CD14-positive monocyte (primary cell): Measurements from ENCODE around the gene ACADS. TPM values are rescaled to one million over a fixed set of nuclear protein-coding genes. Genes with fewer than 3 reads are reported as not detected.
A peak's percentile ranks its signal among the peaks of the same experiment; 100 is the strongest.

Experiments used
- DNase-seq, 3 donors: peaks; one replicate each; pipeline ENCODE4 v3.0.0-alpha.2; 2011 to 2022
- H2AFZ ChIP-seq: 2 replicates; pipeline ENCODE4 v1.6.0; 2012; ENCODE audit warnings: mild to moderate bottlenecking, low read depth, low read length, inconsistent platforms; ENCODE audit not compliant: insufficient read depth, poor library complexity, severe bottlenecking
- H3K27ac ChIP-seq, 2 donors: 1 replicate in 1 of 2; 2 replicates in 1 of 2; pipeline ENCODE4 v1.5.1; 2012 to 2013; ENCODE audit warnings: low read length in 2 of 2, control low read depth in 1 of 2, inconsistent platforms in 1 of 2, low read depth in 1 of 2, mild to moderate bottlenecking in 1 of 2
- H3K27me3 ChIP-seq, 2 donors: one replicate each; pipeline versions ENCODE4 v1.6.0 to v1.6.1; 2011 to 2013; ENCODE audit warnings: low read length in 2 of 2; ENCODE audit not compliant: control insufficient read depth in 2 of 2, insufficient read depth in 2 of 2
- H3K36me3 ChIP-seq, 2 donors: replicated peaks in 1 of 2; 1 replicate in 1 of 2; 2 replicates in 1 of 2; pipeline versions ENCODE4 v1.5.1 to v1.6.1; 2012 to 2013; ENCODE audit warnings: low read length in 2 of 2, control low read depth in 1 of 2, inconsistent platforms in 1 of 2, mild to moderate bottlenecking in 1 of 2; ENCODE audit not compliant: insufficient read depth in 2 of 2, control insufficient read depth in 1 of 2
- H3K4me1 ChIP-seq, 2 donors: 1 replicate in 1 of 2; 2 replicates in 1 of 2; pipeline versions ENCODE4 v1.5.1 to v1.6.1; 2012 to 2013; ENCODE audit warnings: low read length in 2 of 2, control low read depth in 1 of 2, inconsistent platforms in 1 of 2, mild to moderate bottlenecking in 1 of 2, moderate library complexity in 1 of 2; ENCODE audit not compliant: insufficient read depth in 2 of 2, control insufficient read depth in 1 of 2
- H3K4me2 ChIP-seq: replicated peaks from 2 replicates; pipeline ENCODE3; 2012; ENCODE audit warnings: low read length, moderate library complexity, mild to moderate bottlenecking; ENCODE audit not compliant: poor library complexity, severe bottlenecking; ENCODE audit errors: extremely low read depth
- H3K4me3 ChIP-seq, 3 experiments: fragments of 200-600 bp in 1 of 3; sonication (generic) in 1 of 3; replicated peaks in 1 of 3; 1 replicate in 2 of 3; 2 replicates in 1 of 3; pipeline ENCODE4 v1.5.1; 2011 to 2013; ENCODE audit warnings: low read length in 3 of 3, mild to moderate bottlenecking in 3 of 3, control low read depth in 2 of 3, low read depth in 2 of 3, inconsistent platforms in 1 of 3, moderate library complexity in 1 of 3
- H3K79me2 ChIP-seq: 2 replicates; pipeline ENCODE4 v1.6.0; 2012; ENCODE audit warnings: mild to moderate bottlenecking, control low read depth, inconsistent platforms, low read length, moderate library complexity; ENCODE audit not compliant: insufficient read depth
- H3K9ac ChIP-seq: 2 replicates; pipeline ENCODE4 v1.6.0; 2017; ENCODE audit warnings: low read length, mild to moderate bottlenecking; ENCODE audit not compliant: insufficient read depth, poor library complexity, severe bottlenecking
- H3K9me3 ChIP-seq, 2 donors: replicated peaks in 1 of 2; 1 replicate in 1 of 2; 2 replicates in 1 of 2; pipeline versions ENCODE4 v1.5.1 to v1.6.1; 2012 to 2013; ENCODE audit warnings: low read length in 2 of 2, control low read depth in 1 of 2; ENCODE audit not compliant: control insufficient read depth in 1 of 2, insufficient read depth in 1 of 2
- H4K20me1 ChIP-seq: 2 replicates; pipeline ENCODE4 v1.6.0; 2012; ENCODE audit warnings: mild to moderate bottlenecking, low read length, control low read depth, moderate library complexity; ENCODE audit not compliant: insufficient read depth
- H3K27ac Mint-ChIP-seq, 7 donors: one replicate each; pipeline ENCODE4 v1.8.0; 2020; ENCODE audit warnings: mild to moderate bottlenecking in 7 of 7, mixed read lengths in 7 of 7, moderate library complexity in 6 of 7, inconsistent platforms in 2 of 7
- H3K27me3 Mint-ChIP-seq, 3 donors: one replicate each; pipeline ENCODE4 v1.8.0; 2021 to 2022; ENCODE audit warnings: low read depth in 3 of 3, mild to moderate bottlenecking in 3 of 3, mixed read lengths in 3 of 3, moderate library complexity in 3 of 3, inconsistent platforms in 1 of 3
- H3K36me3 Mint-ChIP-seq, 2 donors: one replicate each; pipeline ENCODE4 v1.8.0; 2020; ENCODE audit warnings: mixed read lengths in 2 of 2, inconsistent platforms in 1 of 2, mild to moderate bottlenecking in 1 of 2
- H3K4me1 Mint-ChIP-seq: one replicate; pipeline ENCODE4 v1.8.0; 2020; ENCODE audit warnings: mild to moderate bottlenecking, mixed read lengths
- H3K4me3 Mint-ChIP-seq, 2 donors: one replicate each; pipeline ENCODE4 v1.8.0; 2020; ENCODE audit warnings: mild to moderate bottlenecking in 2 of 2, mixed read lengths in 2 of 2, moderate library complexity in 1 of 2
- H3K9me3 Mint-ChIP-seq, 7 donors: one replicate each; pipeline ENCODE4 v1.8.0; 2020 to 2022; ENCODE audit warnings: mixed read lengths in 7 of 7, mild to moderate bottlenecking in 6 of 7, moderate library complexity in 6 of 7, inconsistent platforms in 2 of 7
- WGBS: methylation state at CpG from one replicate; pipeline ENCODE4 v1.1.5; 2013; ENCODE audit warnings: missing lambda C conversion rate; ENCODE audit not compliant: insufficient coverage; 5-methylcytosine and 5-hydroxymethylcytosine counted together
- intact Hi-C, 2 donors: fragments of 100-400 bp; cut with micrococcal nuclease; formaldehyde crosslinking; loops; one replicate each; pipeline versions ENCODE4 v1.15.0 to v1.15.1; 2023
- polyA plus RNA-seq, 3 donors: library from polyadenylated mRNA; depleted of rRNA in 1 of 3; unstranded in 2 of 3; stranded (reverse) in 1 of 3; fragments of 300-500 nt in 2 of 3; fragments of >200 nt in 1 of 3; fragmentation: Illumina TruSeq in 2 of 3; gene quantifications; 1 replicate in 2 of 3; 2 replicates in 1 of 3; pipeline ENCODE4 v1.2.3, GENCODE V29; 2012 to 2021
- TF ChIP-seq, protein P1 (sequence below): fragments of 200-600 bp; IDR thresholded peaks from one replicate; pipeline ENCODE4 v1.8.0; 2022; ENCODE audit warnings: antibody characterized with exemption, mild to moderate bottlenecking

The ACADS gene
- polyA plus RNA-seq, 3 donors = 9.2 to 25.1 (median 18.2) TPM

- H3K27ac Mint-ChIP-seq = peak overlapping the region; percentile 63 to 92 (median 83)
- Histone ChIP-seq H2AFZ (no peak overlapping the region), H3K9me3 (no peaks in the 10 kb centered on the region), H4K20me1 (peaks cover 58% of the 10 kb centered on the region), H3K4me3 (peak overlapping the region; percentile 65 to 92 (median 78)), H3K36me3 (peaks cover 3 to 13% of the 10 kb centered on the region in 2 donors), H3K27me3 (no peaks in the 10 kb centered on the region), H3K79me2 (peaks cover 65% of the 10 kb centered on the region), H3K9ac (peak overlapping the region; percentile 87), H3K4me1 (peaks cover 47 to 57% of the 10 kb centered on the region in 2 donors), H3K4me2 (peak overlapping the region; percentile 95), H3K27ac (peak overlapping the region in 1 of 2 donors; percentile 94)
- H3K27me3 Mint-ChIP-seq = peaks cover 0 to 2% (median 0%) of the 10 kb centered on the region in 3 donors
- intact Hi-C loops = loop anchor here (5.0 kb wide), 3 partner anchors 36 to 106 kb away; partner anchors contain the start of genes ACADS (in 2 of the 2) and POP5 (in 1 of the 2)
- TF ChIP-seq, protein P1, sequence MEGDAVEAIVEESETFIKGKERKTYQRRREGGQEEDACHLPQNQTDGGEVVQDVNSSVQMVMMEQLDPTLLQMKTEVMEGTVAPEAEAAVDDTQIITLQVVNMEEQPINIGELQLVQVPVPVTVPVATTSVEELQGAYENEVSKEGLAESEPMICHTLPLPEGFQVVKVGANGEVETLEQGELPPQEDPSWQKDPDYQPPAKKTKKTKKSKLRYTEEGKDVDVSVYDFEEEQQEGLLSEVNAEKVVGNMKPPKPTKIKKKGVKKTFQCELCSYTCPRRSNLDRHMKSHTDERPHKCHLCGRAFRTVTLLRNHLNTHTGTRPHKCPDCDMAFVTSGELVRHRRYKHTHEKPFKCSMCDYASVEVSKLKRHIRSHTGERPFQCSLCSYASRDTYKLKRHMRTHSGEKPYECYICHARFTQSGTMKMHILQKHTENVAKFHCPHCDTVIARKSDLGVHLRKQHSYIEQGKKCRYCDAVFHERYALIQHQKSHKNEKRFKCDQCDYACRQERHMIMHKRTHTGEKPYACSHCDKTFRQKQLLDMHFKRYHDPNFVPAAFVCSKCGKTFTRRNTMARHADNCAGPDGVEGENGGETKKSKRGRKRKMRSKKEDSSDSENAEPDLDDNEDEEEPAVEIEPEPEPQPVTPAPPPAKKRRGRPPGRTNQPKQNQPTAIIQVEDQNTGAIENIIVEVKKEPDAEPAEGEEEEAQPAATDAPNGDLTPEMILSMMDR = no peak
- WGBS = 0% methylated on average over 2 of the region's 6 CpGs
- DNase-seq = peak; percentile 21 to 50 (median 47)
- peaks cover 62% of the 10 kb centered on the region for H3K4me1 Mint-ChIP-seq
- peaks cover 9 to 22% of the 10 kb centered on the region in 2 donors for H3K36me3 Mint-ChIP-seq
- H3K4me3 Mint-ChIP-seq = peak overlapping the region; percentile 82 to 92
- H3K9me3 Mint-ChIP-seq = no peaks in the 10 kb centered on the region
Measured at GRCh38 chr12:120688527-120689071, 37.0 kb upstream of the ACADS start.

DNA sequence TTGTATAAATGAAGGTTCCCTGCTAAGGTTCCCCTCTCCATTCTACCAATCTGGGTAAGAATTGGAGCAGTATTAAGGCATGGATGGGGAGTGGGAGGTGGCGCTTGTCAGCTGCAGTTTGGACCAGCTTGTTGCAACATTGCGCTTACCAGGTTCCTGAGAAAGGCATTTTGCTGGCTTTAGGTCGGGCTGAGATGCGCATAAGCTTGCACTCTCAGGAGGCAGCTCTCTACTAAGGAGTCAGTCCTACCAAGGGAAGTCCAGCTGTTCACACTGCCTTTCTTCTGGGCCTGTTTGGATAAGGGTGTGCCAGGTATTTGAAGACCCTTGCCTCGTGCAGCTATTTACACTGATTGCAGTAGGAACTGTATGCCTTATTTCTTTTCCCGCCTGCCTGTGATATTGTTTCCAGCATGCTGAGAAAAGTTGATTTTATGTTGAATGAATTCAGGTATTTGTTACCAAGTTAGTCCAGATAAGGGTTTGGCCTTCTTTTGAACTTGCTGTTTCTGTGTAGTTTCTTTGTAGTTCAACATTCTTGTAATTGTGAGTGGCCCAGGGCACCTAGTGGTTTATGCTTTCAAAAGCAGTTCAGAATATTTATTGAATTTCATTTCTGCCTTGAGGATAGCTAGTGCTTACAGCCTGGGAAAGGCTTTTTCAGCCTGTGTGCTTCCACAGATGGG is 36.1 kb upstream of the ACADS start:
- TF ChIP-seq, protein P1 = no peak
- H3K79me2 ChIP-seq = peaks cover 74% of the 10 kb centered on the region
- intact Hi-C loops = loop anchor here (5.0 kb wide), 3 partner anchors 37 to 107 kb away; partner anchors contain the start of genes ACADS (in 2 of the 2) and POP5 (in 1 of the 2)

More for the DNA sequence above, 36.1 kb upstream of the ACADS start:
- peaks cover 0 to 3% (median 0%) of the 10 kb centered on the region in 3 donors for H3K27me3 Mint-ChIP-seq
- peak overlapping the region; percentile 82 to 92 for H3K4me3 Mint-ChIP-seq
- H3K36me3 ChIP-seq = peaks cover 12 to 22% of the 10 kb centered on the region in 2 donors
- H3K27ac Mint-ChIP-seq = peak overlapping the region in 3 of 7 donors; percentile 11 to 79 (median 14)
- peak overlapping the region in 1 of 3 experiments; percentile 92 for H3K4me3 ChIP-seq
- no peak for DNase-seq
- H3K9me3 ChIP-seq = no peaks in the 10 kb centered on the region
- peak overlapping the region; percentile 95 for H3K4me2 ChIP-seq
- H3K9me3 Mint-ChIP-seq = no peaks in the 10 kb centered on the region
- peaks cover 19 to 31% of the 10 kb centered on the region in 2 donors for H3K36me3 Mint-ChIP-seq
- peaks cover 63% of the 10 kb centered on the region for H4K20me1 ChIP-seq
- no peak overlapping the region for H3K9ac ChIP-seq
- peaks cover 57% of the 10 kb centered on the region for H3K4me1 Mint-ChIP-seq
- H2AFZ ChIP-seq = no peak overlapping the region
- peaks cover 41 to 51% of the 10 kb centered on the region in 2 donors for H3K4me1 ChIP-seq
- no peaks in the 10 kb centered on the region for H3K27me3 ChIP-seq
- H3K27ac ChIP-seq = peak overlapping the region in 1 of 2 donors; percentile 94
- 74% methylated on average over 5 of the region's 6 CpGs for WGBS
